NT2/D1 (cell line): ENCODE data around the gene DCUN1D2.

ENCODE experiments used
- SUZ12 ChIP-seq: IDR thresholded peaks from 2 replicates; pipeline ENCODE4 v1.6.1; 2011; ENCODE audit not compliant: insufficient read length, insufficient read depth; ENCODE audit errors: extremely low read depth
- YY1 ChIP-seq: IDR thresholded peaks from 2 replicates; pipeline ENCODE4 v1.6.1; 2011; ENCODE audit not compliant: insufficient read length, insufficient read depth
- ZNF274 ChIP-seq: IDR thresholded peaks from 2 replicates; pipeline ENCODE4 v1.6.1; 2011; ENCODE audit warnings: mild to moderate bottlenecking, low read depth, low read length

DNA sequence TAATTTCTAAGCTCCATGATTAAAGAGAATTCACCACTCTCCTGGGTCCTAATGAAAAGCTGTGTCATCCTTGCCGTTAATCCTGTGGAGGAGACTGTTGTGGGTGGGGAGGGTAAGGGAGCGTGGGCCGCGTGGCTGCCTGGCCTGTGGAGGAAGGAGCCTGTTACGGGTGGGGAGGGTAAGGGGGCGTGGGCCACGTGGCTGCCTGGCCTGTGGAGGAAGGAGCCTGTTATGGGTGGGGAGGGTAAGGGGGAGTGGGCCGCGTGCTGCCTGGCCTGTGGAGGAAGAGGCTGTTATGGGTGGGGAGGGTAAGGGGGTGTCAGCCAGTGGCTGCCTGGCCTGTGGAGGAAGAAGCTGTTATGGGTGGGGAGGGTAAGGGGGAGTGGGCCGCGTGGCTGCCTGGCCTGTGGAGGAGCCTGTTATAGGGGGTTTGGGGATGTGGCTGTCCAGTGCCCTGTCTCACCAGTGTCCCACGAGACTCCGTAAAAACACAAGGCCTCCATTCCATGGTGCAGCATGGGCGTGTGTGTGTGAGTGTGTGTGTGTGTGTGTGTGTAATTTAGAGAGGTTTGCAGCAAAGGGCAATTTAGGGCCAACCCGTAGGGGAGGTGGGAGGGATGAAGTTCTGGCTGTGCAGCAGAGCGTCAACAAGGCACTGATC lies 15.6 kb upstream of the DCUN1D2 start:
- no peak for TF ChIP-seq ZNF274
- TF ChIP-seq SUZ12 = no peak
- no peak for TF ChIP-seq YY1
